GM19351 (cell line): Measurements from ENCODE around the gene WNT3A.

Source experiments
- ATAC-seq: cut with Tn5 transposase; IDR thresholded peaks from one replicate; pipeline ENCODE4 v1.9.1; 2021; ENCODE audit warnings: mild to moderate bottlenecking, moderate library complexity; ENCODE audit not compliant: unreplicated experiment

Gene WNT3A

DNA sequence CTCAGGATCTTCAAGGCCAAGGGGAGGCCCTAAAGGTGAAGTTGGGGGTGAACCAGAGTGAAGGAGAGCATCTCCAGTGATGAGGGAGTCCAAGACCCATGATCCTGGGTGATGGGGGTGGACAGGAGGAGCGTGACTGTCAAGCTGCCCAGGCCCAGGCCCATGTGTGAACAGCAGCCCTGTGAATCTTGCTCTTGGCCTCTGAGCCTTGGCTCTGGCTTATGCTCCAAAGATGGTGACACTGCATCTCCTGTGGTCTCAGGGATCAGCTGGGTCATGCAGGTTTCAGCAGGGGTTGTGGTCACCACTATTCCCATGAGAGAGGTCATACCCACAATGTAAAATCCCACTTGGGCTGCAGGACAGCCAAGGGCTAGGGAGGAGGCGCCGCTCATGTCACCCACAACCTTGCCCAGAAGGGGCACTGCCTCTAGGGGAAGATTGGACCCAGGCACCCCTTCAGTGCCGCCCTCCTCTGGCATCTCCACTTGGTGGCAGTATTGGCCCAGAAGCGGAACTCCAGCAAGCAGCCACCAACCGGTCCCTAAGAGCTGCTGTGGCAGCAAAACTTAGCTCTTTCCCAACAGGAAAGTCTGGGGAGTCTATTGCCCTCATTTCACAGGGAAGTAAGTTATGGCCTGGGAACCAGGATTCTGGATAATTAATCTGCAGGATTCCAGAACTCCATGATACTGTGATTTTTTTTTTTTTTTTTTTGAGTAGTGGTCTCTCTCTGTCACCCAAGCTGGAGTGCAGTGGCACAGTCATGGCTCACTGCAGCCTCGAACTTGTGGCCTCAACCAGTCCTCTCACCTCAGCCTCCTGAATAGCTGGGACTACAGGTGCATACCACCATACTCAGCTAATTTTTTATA is 7.5 kb upstream of the WNT3A start:
- peak; percentile 87 for ATAC-seq

DNA sequence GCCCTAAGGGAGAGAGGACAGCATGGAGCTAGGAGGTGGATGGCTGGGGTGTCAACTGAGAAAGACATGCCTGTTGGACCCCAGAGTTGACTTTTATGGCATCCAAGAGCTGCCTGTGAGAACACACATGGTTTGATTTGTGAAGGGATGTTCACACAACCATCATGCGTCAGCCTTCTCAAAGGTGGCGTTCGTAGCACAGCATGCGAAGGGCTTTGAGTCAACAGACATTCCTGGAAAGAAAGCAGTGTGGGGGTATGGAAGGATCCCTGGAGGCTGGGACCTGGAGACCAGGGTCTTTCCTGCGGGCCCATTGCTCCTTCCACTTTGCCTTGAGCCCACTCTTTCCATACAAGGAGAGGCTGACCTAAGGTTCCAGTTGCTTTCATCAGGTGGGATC is 6.4 kb upstream of the WNT3A start:
- no peak for ATAC-seq

DNA sequence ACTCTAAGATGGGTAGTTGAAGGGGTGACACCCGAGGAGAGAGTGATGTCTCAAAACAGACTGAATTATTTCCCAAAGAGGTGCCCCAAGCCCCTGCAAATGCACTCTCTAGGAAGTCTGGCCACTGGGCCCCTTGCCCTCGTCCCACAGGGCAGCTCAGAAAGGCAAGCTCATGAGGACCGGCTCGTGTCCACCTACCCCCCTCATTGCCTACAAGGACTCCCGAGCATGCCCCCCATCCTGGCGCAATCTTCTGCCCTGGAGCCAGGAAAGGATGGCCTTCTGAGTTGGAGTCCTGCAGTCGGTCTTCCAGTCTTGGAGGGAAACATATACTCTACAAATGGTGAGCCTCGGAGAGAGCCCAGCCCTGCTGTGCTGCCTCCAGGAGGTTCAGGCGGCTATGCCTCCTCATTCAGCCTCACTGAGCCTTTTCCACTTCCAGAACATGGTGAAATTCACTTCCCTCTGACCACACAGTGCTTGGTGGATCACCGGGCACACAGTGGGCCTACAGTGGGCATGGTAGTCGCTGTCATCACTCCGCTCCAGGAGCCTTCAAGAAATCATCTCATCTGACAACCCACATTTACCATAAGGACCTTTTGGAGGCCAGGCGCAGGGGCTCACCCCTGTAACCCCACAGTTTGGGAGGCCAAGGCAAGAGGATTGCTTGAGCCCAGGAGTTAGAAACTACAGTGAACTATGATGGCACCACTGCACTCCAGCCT is 5.8 kb upstream of the WNT3A start:
- ATAC-seq = no peak

DNA sequence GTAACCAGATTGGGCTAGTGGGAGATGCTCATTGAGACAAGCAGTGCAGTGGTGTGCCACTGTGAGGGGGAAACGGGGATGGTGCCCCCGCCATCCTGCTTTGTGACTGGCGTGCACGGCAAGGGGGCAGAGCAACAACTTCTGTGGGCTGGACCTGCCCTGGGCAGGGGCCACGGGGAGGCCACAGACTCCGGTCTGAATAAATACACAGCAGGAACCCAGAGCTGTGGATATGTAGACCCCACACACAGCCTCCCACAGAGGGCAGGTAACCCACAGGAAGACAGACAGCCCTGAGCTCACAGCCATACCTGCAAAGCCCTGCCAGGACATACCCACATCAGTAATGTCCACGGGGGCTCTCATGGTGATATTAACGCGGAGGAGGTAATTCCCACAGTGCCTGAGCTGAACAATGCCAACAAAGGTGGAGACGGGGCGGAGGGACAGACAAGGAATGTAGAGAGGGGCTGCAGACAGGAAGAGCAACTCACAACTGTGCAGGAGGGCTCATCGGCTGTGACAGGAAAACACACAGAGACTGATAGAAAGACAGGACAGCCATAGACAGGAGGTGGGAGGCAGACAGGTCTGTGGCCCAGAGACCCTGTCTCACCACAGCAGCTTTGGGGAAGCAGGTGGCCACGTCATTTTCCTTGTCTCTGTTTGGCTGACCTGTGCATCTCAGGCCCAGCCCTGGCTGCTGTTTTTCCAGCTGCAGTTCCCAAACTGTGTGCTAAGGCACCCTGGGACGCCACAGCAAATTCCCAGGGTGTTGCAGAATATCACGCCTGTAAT is 4.9 kb upstream of the WNT3A start:
- ATAC-seq = no peak

DNA sequence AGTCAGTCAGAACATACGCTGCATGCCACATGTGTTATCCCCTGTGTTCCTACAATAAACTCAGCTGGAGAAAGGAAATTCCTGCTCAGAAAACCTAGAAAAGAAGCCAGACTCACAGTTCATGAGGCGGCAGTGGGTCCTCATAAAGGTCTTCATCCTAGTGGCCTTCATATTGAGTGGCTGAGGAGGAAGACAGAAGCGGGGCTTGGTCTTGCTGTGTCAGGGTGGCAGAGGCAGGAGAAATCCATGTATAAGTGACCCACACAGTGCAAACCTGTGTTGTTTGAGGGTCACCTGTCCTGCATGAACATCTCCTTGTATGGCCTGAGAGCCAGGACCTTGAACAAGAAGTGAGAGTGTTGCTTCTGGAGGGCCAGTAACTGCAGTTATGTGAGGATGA is 4.0 kb upstream of the WNT3A start:
- no peak for ATAC-seq

DNA sequence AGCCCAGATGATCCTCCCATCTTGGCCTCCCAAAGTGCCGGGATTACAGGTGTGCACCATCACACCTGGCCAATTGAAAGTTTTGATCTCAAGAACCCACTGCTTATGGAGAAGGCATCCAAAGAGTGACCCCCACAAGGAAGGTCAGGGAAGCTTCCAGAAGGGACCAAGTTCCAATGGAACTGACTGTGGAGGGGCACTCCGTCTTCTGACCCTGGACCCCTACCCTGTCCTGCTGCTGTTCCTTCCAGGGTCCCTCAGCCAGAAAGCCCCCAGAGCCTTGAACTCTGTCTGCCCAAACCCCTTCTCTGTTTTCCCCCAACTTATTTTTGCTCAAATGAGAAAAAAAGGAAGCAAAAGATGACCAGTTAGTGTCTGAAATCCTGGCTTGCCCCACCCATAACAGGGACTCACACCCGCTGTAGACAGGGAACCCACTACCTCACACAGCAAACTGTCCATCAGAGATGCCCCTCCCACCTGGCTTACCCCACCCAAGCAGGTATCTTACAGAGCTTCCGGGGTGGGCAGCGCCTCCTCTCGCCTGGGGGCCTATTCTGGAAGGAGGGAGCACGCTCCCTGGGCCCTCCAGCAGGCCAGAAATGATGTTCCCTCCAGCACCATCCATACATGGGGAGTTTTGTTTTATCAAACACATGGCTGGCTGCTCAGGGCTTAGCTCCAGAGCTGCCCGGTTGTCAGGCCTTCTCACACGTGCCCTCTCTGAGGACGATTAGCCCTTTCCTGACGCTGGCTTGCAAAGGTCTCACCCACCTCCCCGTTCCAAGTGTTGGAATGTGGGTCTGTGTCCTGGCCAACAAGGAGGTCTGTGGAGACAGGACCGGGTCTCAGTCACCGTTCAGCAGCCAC is 3.1 kb upstream of the WNT3A start:
- no peak for ATAC-seq

DNA sequence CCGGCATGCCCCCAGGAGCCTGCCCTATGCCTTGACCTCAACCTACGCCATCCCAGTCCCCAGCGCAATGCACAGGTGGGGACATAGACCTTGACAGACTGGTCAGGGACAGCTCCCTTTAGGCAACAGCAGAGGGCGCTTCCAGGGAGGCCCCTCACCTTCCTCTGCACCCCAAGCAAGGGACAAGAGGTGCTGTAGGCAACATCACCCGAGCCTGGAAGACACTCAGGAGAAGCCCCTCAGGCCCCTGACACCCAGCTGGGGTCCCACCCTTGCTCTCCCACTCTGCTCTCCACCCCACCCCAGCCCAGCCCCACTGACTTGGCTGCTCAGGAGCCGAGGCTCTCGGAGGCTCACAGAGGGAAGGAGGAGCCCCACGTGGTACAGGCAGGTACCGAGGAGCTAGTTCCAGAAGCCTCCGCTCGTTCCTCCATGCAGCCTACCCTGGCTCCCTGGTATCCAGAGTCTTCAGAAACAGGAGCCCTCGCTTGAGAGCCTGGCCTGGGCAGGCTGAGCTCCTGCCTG is 2.4 kb upstream of the WNT3A start:
- ATAC-seq = peak; percentile 43

DNA sequence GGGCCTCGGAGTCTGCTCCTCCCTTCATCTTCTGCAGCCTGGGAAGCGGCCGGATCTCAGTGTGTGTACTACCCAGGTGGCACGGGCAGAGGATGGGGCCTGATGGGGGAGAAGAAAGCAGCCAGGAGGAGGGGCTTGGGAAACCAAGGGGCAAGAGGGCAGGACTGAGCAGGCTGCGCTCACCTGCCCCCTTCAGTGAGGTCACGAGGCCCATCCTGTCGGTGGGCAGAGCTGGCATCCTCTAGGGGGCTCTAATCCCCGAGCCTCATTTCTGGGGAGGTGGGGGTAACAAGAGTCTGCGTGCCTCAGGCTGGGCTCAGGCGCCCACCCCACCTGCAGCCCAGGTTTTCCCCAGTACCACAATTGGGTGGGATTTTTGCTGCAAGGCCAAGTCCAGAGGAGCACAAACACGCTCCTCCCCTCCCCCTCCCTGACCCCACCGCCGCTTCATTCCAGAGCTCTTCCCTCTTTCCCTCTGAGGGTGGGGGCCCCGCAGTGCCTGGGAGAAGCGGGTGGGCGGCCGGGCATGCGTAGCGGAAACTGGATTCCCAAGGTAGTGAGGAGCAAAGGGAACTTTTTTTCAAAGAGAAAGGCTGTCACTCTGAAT is 1.8 kb upstream of the WNT3A start:
- no peak for ATAC-seq

DNA sequence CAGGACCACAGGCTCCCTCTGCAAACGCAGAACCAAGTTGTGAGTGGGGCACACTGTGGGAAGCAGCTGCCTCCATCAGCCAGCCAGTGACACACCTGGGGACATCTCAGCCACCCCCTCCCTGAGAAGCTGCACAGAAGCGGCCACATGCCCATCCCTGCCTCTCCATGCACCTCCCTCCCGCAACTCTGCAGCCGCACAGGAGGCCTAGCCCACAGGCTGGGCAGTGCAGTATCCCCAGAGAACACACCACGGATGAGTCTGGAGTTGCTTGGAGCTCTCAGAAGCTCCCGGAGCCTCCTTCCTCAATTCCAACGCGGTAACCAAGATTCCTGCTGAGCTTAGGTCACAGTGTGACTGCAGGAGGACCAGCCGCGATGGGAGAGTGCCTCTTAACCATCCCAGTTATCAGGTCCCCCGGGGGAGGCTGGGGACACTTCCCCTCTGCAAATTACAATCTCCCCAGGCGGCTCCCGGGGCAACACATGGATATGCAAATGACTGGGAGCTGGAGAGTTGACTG is 1.2 kb upstream of the WNT3A start:
- ATAC-seq = no peak

DNA sequence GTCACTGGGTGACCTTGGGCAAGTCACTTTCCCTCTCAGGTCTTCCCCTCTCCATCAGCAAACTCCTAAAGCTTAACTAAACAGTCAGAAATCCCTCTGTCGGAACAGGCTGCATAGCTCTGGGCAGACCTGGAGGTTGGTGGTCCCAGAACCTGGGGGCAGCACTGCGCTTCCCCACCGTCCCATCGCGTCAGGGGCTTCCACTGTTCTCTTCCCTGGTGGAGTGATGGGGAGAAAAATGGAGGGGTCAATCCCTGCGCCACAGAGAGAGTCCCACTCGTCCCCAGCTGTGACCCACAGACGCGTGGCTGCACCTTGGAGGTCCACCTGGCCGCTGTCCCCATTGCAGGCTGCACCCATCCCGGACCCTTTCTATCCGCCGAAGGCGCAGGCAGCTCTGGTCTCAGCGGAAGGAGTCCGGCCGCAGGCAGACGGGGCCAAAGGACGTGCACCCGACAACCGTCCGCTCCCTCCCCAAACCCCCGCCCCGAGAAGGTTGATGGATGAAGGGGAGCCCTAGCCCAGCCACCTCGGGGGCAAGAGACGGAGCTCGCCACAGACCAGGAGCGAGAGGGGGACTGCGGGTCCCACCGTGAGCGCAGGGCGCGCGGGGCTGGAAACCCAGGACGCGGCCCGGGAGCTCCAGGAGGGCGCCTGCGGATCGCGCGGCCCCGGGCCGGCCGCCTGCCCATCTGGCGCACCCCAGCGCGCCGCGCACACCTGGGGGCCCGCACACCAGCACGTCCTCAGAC is 588 bp upstream of the WNT3A start:
- no peak for ATAC-seq

DNA sequence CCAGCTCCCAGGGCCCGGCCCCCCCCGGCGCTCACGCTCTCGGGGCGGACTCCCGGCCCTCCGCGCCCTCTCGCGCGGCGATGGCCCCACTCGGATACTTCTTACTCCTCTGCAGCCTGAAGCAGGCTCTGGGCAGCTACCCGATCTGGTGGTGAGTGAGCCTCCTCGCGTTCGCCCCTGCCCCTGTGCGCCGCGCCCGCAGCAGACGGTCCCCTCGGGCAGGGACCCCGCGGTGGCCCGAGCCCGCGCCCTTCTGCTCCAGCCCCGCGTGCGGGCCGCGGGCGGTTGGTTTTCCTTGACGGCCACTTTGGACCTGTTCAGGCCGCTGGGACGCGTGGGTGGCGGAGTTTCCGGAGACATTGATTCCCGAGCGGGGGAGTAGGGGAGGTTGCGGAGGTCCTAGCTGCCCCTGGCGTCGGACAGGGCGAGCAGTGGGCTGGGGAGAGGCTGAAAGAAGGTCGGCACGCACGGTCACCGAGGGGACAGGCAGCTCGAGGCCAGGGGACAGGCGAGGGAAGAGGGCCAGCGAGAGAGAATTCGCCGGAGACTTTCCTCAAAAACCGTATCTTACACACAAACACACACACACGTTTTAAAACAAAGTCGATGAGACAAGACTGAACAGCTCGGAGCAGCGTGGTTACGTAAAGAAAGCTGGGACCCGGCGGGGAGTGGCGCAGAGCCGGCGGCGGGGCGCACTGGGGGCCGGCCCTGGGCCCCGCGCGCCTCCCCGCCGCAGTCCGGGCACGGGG is 427 bp downstream of the WNT3A start:
- ATAC-seq = no peak

DNA sequence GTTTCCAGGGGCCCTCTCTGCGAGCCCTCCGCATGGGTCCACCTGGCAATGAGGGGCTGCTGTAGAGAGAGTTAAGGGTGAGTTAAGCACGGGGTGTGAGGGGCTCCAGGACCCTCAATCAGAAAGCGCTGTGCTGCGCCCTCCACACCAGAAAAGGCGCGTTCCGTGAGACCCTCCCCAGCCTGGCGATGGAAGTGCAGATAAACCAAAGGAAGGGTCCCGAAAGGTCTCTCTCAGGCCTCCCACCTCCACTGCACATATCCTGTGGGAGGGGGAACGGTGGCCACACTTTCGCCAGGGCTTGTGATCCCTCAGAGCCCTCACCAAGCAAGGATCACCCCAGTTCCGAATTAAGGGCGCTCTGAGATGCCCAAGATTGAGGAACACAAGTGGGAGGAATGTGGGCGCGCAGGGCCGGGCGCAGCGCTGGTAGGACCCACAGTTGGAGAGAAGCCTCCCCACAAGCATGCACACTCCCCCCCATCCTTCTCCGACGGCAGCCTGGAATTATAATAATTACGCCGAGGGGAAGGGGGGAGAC is 1.1 kb downstream of the WNT3A start:
- no peak for ATAC-seq

DNA sequence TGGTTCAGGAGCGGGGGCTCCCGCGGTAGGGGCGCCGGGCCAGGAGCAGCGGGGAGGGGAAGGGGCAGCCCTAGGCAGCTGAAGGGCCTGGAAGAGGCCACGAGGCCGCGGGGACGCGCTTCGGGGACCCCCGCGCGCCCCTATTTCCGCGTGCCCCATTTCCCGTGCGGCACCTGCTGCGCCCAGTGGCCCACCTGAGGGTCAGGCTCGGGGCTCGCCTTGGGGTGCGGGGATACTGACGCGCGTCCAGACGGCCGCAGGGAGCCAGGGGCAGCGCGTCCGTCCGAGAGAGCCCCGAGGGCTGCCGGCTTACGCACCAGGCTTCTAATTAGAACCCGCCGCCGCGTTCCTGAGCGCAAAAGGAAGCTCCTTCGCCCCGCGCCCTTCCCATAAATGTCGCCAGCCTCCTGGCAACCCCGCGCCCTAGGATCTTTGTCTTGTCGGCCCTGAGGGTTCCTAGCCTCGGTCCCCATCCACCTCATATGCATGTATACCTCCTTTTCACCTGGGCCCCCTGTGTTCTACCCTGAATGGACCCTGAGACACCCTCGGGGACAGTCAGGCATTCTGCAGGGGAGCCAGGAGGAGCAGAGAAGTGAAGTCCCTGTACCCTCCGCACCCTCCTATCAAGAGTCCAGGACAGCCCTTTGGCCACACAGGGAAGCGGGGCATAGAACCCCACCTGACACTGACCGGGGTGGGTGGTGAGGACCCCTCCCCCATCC is 1.8 kb downstream of the WNT3A start:
- ATAC-seq = no peak

DNA sequence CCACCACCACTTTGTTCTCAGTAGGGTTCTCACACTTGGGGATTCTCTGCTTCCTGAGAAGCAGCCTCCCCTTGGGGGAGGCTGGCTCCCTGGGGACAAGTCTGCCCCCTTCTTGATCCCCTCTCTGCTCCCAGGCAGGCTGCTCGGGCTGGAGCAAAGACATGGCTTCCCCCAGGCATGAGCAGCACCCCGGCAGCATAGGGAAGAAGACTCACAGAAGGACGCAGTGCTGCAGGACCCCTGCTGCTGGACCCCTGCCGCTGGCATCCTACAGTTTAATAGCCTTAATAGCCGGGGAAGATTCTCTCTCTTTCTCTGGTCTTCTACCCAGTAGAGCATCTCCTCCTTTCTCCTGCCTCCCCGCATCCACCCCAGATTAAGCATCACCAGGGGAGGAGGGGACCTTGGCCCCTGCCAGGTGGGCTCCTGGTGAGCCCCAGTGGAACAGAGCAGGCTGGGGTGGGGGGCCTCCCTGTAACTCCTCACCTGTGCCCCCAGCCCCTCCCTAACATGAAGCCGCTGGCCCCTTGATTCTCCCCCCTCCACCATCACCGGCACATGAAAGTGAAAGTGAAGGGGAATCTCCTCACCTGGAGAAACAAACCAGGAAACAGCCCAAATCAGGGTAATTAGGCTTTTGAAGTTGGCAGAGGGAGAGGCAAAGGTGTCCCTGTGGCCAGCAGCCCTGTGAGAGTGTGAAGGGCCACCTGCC is 2.5 kb downstream of the WNT3A start:
- ATAC-seq = no peak

DNA sequence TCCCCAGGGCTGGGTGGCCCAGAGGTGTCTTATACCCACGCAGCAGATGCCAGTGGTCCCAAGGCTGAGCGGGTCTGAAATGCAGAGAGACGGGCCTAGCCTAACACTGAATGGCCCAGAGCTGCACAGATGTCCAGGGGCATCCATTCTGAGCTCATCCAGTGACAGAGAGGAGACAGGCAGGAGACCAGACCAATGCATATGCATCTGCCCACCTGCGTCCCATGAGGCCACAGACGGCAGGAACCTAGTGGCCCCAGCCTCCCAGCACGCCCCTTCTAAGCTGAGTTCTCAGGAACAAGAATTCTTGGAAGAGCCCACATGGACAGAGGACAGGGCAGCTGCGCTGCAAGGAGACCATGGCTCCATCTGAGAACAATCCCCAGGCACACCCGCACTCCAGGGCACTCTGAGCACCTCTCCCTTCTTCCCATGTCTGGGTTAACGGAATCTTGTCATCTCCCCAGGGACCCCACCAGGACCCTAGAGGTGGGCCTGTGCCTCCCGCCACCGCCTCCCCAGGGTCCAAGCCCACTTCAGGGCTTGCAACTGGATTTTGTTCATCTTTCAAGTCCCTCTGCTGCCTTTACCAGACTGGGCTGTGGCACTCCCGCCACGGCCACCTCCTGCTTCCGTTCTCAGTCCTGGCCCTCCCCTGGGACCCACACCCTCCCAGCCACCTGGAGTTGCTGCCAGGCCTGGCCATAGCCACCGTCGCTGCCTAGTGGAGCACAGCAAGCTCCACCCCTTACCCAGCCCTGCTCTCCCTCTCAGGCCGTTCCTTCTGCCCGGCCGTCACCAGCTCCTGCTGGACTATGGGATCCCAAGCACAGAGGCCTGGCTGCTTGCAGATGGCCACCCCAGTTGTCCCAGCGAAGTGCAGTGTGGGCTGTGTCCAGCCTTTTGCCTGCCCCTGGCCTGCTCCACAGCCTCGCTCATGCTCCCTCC is 3.3 kb downstream of the WNT3A start:
- no peak for ATAC-seq

DNA sequence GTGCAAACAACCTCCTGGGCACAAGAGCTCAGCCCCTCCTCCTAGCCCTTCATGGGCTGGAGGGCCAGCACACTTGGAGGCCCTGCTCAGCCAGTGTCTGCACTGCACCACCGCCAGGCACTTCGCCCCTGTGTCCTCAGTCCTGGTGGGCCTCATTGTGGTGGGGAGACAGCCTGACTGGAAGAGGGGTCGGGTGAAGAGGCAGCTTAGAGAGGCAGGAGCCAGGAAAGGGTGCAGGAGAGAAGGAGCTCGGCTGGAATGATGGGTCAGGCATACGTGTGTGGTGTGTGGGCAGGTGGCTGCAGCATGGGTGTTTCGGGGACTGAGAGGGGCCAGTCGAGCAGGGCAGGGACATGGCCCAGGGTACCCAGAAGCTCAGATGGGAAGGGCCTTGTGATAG is 4.1 kb downstream of the WNT3A start:
- ATAC-seq = no peak
